Measurements from ENCODE around the gene MALRD1. TPM values are rescaled to one million over a fixed set of nuclear protein-coding genes. Genes with fewer than 3 reads are reported as not detected.
"Not testable (repeated sequence)": the region's sequence is repeated elsewhere in the genome, so short reads cannot be mapped to it uniquely, and the experiment has no call there.

Gene MALRD1
- total and polyA plus RNA-seq, 2 experiments from 2014 or later, result 17.8 to 52.6 TPM

DNA sequence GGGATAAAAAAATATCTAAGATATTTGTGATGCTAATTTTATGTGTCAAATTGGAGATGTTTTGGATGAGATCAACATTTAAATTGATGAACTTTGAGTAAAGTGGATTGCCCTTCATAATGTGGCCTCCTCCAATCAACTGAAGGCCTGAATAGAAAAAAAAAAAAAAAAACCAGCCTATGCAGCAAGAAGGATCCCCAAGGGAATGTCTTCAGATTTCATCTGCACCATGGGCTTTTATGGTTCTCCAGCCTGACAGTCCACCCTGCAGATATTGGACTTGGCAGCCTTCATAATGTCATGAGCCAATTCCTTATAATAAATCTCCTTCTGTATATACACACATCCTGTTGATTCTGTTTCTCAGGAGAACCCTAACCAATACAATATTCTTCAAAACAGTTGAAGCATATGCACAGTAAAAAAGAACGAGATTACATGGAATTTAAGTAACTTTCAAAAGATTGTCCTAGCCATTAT lies 450.7 kb downstream of the MALRD1 start:
- Histone ChIP-seq H3K79me2 (no peaks in the 10 kb centered on the region), H3K27ac (no peak overlapping the region), H3K9me2 (replicated peaks; ENCODE audit: insufficient read depth) (no peaks in the 10 kb centered on the region), H3K36me3 (replicated peaks; ENCODE audit: insufficient read depth, low read depth) (no peaks in the 10 kb centered on the region), H2AFZ (no peak overlapping the region), H3K27me3 (no peaks in the 10 kb centered on the region), H3K4me2 (no peak overlapping the region), H3K4me1 (ENCODE audit: insufficient read depth) (no peaks in the 10 kb centered on the region), H3K4me3 (no peak overlapping the region), H3K9me3 (ENCODE audit: low read depth) (no peaks in the 10 kb centered on the region), H4K20me1 (ENCODE audit: insufficient read depth, poor library complexity, severe bottlenecking) (no peaks in the 10 kb centered on the region)
- TF ChIP-seq EZH2 (IDR thresholded peaks at IDR 0.05; ENCODE audit: borderline replicate concordance), result no peak
- no peak for TF ChIP-seq EZH2phosphoT487 (IDR thresholded peaks at IDR 0.05; ENCODE audit: low read depth, severe bottlenecking, unreplicated experiment)
- TF ChIP-seq, protein P1, sequence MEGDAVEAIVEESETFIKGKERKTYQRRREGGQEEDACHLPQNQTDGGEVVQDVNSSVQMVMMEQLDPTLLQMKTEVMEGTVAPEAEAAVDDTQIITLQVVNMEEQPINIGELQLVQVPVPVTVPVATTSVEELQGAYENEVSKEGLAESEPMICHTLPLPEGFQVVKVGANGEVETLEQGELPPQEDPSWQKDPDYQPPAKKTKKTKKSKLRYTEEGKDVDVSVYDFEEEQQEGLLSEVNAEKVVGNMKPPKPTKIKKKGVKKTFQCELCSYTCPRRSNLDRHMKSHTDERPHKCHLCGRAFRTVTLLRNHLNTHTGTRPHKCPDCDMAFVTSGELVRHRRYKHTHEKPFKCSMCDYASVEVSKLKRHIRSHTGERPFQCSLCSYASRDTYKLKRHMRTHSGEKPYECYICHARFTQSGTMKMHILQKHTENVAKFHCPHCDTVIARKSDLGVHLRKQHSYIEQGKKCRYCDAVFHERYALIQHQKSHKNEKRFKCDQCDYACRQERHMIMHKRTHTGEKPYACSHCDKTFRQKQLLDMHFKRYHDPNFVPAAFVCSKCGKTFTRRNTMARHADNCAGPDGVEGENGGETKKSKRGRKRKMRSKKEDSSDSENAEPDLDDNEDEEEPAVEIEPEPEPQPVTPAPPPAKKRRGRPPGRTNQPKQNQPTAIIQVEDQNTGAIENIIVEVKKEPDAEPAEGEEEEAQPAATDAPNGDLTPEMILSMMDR (IDR thresholded peaks at IDR 0.05; ENCODE audit: poor library complexity), result no peak
- no peak for DNase-seq (ENCODE audit: low spot score)
- 76% methylated on average over 1 of the region's 1 CpG for WGBS (ENCODE audit: low lambda C conversion rate, missing lambda C conversion rate)

DNA sequence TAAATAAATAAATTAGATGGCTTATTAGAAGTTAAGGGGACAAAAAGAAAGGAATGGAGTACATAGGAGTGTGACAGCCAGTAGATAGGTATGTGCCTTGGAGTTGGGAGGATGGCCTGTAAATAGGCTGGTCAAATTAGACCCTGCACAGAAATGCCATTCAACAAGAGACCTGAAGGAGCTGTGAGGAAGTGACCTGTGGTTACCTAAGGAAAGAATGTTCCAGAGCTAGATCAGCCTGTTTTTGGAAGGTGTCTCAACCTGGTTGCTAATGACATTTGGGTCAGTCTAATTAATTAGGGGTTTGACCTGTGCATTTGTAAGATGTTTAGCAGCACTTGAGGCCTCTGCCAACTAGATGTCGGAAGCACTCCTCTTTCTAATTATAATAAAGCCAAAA lies 452.4 kb downstream of the MALRD1 start:
- DNase-seq (ENCODE audit: low spot score), result no peak
- Histone ChIP-seq H3K9me2 (replicated peaks; ENCODE audit: insufficient read depth) (no peaks in the 10 kb centered on the region), H3K27me3 (no peaks in the 10 kb centered on the region), H3K79me2 (no peaks in the 10 kb centered on the region), H2AFZ (no peak overlapping the region), H3K4me2 (no peak overlapping the region), H3K27ac (no peak overlapping the region), H3K9me3 (ENCODE audit: low read depth) (no peaks in the 10 kb centered on the region), H3K4me3 (no peak overlapping the region), H4K20me1 (ENCODE audit: insufficient read depth, poor library complexity, severe bottlenecking) (no peaks in the 10 kb centered on the region), H3K4me1 (ENCODE audit: insufficient read depth) (no peaks in the 10 kb centered on the region), H3K36me3 (replicated peaks; ENCODE audit: insufficient read depth, low read depth) (no peaks in the 10 kb centered on the region)
- TF ChIP-seq EZH2 (IDR thresholded peaks at IDR 0.05; ENCODE audit: borderline replicate concordance), result no peak
- no peak for TF ChIP-seq EZH2phosphoT487 (IDR thresholded peaks at IDR 0.05; ENCODE audit: low read depth, severe bottlenecking, unreplicated experiment)
- TF ChIP-seq, protein P1 (IDR thresholded peaks at IDR 0.05; ENCODE audit: poor library complexity), result no peak
- WGBS (ENCODE audit: low lambda C conversion rate, missing lambda C conversion rate), result 96% methylated on average over 1 of the region's 1 CpG

DNA sequence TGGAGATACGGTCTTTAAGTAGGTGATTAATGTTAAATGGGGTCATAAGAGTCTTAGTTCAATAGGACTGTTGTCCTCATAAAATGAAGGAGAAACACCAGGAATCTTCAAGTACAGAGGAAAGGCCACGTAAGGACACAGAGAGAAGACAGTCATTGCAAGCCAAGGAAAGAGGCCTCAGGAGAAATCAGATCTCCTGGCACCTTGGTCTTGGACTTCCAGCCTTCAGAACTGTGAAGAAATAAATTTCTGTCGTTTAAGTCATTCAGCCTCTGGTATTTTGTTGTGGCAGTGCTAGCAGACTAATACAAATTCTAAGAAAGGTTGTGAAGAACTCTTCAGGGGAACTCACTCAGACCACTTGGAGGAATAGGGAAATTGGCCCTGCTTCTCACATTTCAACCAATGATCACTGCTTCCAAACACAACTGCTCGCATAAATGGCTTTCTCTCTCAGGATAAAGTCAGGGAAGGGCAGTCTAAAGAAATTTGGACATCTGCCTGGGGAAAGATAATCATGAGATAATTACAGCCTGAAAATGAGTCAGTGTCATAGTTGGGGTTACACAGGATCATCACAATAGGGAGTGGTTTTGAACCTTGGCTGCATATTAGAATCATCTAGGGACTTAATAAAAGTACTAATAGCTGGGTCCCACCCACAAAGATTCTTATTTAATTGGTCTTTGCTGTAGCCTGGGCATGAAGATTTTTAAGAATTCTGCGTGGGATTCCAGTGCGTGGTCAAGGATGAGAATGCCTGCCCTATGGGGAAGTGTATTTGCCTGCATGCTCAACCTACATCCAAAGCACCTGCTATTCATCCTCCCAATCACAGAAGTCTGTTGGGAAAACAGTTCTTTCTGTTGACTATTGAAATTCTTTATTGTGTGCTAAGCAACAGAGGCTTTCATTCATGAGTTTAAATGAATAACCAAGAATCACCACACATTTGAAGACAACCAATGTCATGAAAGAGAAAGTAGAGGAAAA lies 457.0 kb downstream of the MALRD1 start:
- H3K4me2 ChIP-seq, result no peak overlapping the region
- H3K27me3 ChIP-seq, result no peaks in the 10 kb centered on the region
- WGBS (ENCODE audit: low lambda C conversion rate, missing lambda C conversion rate), result 86% methylated on average over 6 of the region's 6 CpGs
- H3K4me1 ChIP-seq (ENCODE audit: insufficient read depth), result peaks cover 1% of the 10 kb centered on the region
- H4K20me1 ChIP-seq (ENCODE audit: insufficient read depth, poor library complexity, severe bottlenecking), result no peaks in the 10 kb centered on the region
- H3K9me2 ChIP-seq (replicated peaks; ENCODE audit: insufficient read depth), result no peaks in the 10 kb centered on the region
- no peak overlapping the region for H2AFZ ChIP-seq
- H3K9me3 ChIP-seq (ENCODE audit: low read depth), result no peaks in the 10 kb centered on the region
- DNase-seq (ENCODE audit: low spot score), result no peak
- H3K4me3 ChIP-seq, result no peak overlapping the region
- TF ChIP-seq EZH2 (IDR thresholded peaks at IDR 0.05; ENCODE audit: borderline replicate concordance), result no peak
- TF ChIP-seq EZH2phosphoT487 (IDR thresholded peaks at IDR 0.05; ENCODE audit: low read depth, severe bottlenecking, unreplicated experiment), result no peak
- TF ChIP-seq, protein P1 (IDR thresholded peaks at IDR 0.05; ENCODE audit: poor library complexity), result no peak
- no peak overlapping the region for H3K27ac ChIP-seq
- H3K79me2 ChIP-seq, result no peaks in the 10 kb centered on the region
- no peaks in the 10 kb centered on the region for H3K36me3 ChIP-seq (replicated peaks; ENCODE audit: insufficient read depth, low read depth)

DNA sequence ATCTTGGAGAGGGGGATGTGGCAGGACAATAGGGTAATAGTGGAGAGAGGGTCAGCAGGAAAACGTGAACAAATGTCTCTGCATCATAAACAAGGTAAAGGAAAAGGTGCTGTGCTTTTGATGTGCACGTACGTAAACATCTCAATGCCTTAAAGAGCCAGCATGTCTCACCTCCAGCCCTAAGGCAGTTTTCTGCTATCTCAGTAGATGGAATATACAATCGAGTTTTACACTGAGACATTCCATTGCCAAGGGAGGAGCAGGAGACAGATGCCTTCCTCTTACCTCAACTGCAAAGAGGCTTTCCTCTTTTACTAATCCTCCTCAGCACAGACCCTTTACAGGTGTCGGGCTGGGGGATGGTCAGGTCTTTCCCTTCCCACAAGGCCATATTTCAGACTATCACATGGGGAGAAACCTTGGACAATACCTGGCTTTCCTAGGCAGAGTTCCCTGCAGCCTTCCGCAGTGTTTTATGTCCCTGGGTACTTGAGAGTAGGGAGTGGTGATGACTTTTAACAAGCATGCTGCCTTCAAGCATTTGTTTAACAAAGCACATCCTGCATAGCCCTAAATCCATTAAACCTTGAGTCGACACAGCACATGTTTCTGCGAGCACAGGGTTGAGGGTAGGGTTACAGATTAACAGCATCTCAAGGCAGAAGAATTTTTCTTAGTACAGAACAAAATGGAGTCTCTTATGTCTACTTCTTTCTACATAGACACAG lies 461.6 kb downstream of the MALRD1 start:
- not testable (repeated sequence) for H3K36me3 ChIP-seq (replicated peaks; ENCODE audit: insufficient read depth, low read depth); H3K4me3 ChIP-seq; H3K4me1 ChIP-seq (ENCODE audit: insufficient read depth); H3K9me3 ChIP-seq (ENCODE audit: low read depth); H3K9me2 ChIP-seq (replicated peaks; ENCODE audit: insufficient read depth); H3K79me2 ChIP-seq; H3K4me2 ChIP-seq; H4K20me1 ChIP-seq (ENCODE audit: insufficient read depth, poor library complexity, severe bottlenecking); H3K27me3 ChIP-seq
- WGBS (ENCODE audit: low lambda C conversion rate, missing lambda C conversion rate), result 26% methylated on average over 8 of the region's 8 CpGs
- Histone ChIP-seq H2AFZ (peak overlapping the region; percentile 40), H3K27ac (peak overlapping the region; percentile 67)
- DNase-seq (ENCODE audit: low spot score), result peak; percentile 6
